ENCODE data around the gene STEAP2.

STEAP2 gene

DNA sequence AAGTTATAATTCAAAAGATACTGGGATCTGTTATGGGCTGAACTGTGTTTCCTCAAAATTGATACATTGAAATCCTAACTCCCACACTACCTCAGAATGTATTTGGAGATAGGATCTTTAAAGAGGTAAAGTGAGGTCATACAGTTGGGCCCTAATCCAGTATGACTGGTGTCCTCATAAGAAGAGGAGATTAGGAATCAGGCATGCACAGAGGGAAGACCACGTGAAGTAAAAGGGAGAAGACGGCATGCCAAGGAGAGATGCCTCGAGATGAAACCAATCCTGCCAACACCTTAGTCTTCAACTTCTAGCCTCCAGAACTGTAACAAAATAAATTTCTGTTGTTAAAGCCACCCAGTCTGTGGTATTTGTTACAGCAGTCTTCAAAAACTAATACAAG, 27.5 kb downstream of the STEAP2 start:
- no peak overlapping the region for H3K4me3 ChIP-seq (replicated peaks; ENCODE audit: low read depth, low read length)
- DNase-seq (ENCODE audit: extremely low read depth, low read depth) = no peak
- TF ChIP-seq, protein P1, sequence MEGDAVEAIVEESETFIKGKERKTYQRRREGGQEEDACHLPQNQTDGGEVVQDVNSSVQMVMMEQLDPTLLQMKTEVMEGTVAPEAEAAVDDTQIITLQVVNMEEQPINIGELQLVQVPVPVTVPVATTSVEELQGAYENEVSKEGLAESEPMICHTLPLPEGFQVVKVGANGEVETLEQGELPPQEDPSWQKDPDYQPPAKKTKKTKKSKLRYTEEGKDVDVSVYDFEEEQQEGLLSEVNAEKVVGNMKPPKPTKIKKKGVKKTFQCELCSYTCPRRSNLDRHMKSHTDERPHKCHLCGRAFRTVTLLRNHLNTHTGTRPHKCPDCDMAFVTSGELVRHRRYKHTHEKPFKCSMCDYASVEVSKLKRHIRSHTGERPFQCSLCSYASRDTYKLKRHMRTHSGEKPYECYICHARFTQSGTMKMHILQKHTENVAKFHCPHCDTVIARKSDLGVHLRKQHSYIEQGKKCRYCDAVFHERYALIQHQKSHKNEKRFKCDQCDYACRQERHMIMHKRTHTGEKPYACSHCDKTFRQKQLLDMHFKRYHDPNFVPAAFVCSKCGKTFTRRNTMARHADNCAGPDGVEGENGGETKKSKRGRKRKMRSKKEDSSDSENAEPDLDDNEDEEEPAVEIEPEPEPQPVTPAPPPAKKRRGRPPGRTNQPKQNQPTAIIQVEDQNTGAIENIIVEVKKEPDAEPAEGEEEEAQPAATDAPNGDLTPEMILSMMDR (IDR thresholded peaks at IDR 0.05; ENCODE audit: low read depth, low read length, missing control alignments) = no peak

DNA sequence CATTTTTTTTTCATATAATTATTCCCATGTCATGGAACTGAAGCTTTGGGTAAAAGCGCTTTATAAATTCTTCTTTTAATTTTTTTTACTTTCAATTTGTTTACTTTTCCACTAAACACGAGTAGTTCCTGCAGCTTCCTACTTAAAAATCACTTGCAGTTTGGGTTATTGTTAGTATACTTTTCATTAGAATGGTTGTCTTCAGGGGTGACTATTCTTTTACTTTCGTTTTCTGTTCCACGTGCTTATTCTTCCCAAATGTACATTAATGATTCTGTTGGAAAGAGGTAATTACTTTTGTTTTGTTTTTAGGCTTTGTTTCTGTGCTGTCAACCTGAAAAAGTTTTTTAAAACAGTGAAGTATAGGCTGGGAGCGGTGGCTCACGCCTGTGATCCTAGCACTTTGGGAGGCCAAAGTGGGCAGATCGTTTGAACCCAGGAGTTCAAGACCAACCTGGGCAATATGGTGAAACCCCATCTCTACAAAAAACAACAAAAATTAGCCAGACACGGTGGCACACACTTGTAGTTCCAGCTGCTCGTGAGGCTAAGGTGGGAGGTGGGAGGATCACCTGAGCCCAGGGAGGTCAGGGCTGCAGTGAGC, 28.2 kb downstream of the STEAP2 start:
- no peak overlapping the region for H3K4me3 ChIP-seq (replicated peaks; ENCODE audit: low read depth, low read length)
- DNase-seq (ENCODE audit: extremely low read depth, low read depth) = no peak
- TF ChIP-seq, protein P1 (IDR thresholded peaks at IDR 0.05; ENCODE audit: low read depth, low read length, missing control alignments) = no peak

DNA sequence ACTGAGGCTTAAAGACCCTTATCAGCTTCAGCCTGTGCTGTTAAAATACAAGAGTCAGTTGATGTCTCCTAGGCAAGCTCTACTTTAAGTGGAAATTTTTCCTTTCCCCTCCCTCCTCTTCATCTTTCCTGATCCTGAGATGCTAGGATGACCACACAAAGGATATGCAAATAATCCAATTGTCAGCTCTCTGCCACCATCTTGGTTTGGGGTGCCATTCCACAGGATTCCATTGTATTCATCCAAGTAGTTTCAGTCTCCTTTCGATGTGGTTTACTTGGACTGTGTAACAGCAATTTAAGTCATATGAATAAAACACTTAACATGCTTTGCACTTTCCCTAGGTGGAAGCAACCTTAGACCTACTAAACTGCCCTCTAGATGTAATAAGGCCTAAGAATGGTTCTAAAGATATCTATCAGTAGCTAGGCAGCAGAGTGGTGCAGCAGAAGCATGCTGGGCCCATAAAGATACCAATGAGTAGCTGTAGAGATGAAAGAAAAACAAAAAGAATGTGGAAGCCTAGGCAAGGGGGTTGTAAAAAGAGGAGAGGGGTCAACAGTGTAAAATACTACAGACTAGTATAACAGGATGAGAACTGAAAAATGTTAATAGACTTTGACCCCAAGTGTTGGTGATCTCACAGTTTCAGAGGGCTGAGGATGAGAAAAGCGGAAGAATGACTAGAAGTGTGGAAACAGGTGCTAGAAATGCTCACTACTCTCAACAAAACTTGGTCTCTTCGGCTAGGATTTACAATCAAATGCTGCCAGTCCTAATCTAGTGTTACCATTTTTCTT, 31.0 kb downstream of the STEAP2 start:
- TF ChIP-seq, protein P1 (IDR thresholded peaks at IDR 0.05; ENCODE audit: low read depth, low read length, missing control alignments) = no peak
- no peak for DNase-seq (ENCODE audit: extremely low read depth, low read depth)
- H3K4me3 ChIP-seq (replicated peaks; ENCODE audit: low read depth, low read length) = no peak overlapping the region

DNA sequence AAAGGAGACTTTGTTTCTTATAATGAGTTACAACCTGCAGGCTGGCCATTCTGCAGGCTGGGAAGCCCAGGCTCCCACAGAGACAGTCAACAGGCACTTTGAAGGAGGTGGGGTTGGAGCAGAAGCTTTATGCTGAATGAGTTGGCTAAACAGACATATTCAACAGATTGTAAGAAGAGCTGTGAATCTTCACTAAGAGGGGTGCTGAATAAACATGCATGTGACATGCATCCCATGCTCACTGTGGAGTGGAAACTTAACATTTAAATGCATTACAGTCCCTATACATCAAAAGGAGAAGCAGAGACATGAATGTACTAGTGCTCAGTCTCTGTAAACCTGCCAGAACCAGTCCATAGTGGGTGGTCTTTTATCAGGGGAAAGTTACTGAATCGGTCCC, 32.0 kb downstream of the STEAP2 start:
- H3K4me3 ChIP-seq (replicated peaks; ENCODE audit: low read depth, low read length) = no peak overlapping the region
- TF ChIP-seq, protein P1 (IDR thresholded peaks at IDR 0.05; ENCODE audit: low read depth, low read length, missing control alignments) = no peak
- DNase-seq (ENCODE audit: extremely low read depth, low read depth) = no peak

DNA sequence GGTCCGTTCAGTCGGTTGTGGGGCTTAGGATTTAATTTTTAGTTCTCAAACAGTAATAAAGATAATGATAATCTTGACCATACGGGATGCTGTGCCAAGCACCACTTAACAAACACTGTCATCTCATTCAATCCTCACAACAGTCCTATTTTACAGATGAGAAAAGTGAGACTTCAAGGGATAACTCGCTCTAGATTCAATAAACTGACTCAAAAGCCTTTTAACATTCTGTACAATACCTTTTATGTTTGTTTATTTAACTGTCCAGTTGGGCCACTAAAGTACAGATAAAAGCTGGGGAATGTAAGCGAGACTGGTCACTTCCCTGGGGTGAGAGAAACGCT, 33.0 kb downstream of the STEAP2 start:
- peak overlapping the region; percentile 62 for H3K4me3 ChIP-seq (replicated peaks; ENCODE audit: low read depth, low read length)
- DNase-seq (ENCODE audit: extremely low read depth, low read depth) = no peak
- TF ChIP-seq, protein P1 (IDR thresholded peaks at IDR 0.05; ENCODE audit: low read depth, low read length, missing control alignments) = no peak

DNA sequence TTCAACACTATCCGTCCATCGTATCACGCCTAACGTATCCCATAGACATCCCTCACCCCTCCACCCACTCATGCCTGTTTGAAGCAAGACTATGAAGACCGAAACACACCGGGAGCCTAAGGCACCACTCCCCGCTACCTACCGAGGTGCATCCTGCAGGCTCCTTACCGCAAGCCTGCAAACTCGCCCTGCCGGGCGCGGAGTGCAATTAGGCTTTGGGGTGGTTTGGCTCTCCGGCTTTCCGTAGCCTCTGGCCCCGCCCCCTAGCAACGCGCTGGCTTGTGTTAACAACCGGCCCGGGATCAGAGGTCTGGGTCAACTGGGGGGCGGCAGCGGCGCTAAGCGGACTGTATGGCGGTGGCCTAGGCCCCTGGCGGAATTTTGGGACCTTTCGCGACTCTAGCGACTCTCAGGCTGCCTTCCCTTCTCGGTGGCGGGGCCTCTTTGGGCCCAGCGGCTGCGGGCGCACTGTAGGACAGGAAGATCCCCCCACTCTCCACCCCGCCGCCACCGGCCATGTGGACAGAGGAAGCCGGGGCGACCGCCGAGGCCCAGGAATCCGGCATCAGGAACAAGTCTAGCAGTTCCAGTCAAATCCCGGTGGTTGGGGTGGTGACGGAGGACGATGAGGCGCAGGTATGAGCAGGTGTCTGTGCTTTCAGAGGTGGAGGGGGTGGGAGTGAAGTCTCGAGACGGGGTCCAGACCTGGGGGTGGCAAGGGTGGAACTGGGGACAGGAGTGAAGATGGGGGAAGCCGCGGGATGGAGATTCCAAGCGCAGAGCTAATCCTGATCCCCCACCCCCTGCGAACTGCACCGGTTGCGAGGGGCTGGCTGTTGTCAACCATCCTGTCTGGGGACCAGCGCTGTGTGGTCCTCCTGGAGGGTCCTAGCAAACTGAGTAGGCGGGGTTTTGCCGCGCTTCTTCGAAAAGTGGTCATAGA, 33.6 kb downstream of the STEAP2 start, which contains the start of gene CFAP69:
Gene CFAP69, plus strand, starts transcription at position 266 of the 943 bp plus-strand sequence. Its CDS starts 251 bp downstream, at position 517.
- peak; percentile 47 for DNase-seq (ENCODE audit: extremely low read depth, low read depth)
- TF ChIP-seq, protein P1 (IDR thresholded peaks at IDR 0.05; ENCODE audit: low read depth, low read length, missing control alignments) = peak; percentile 7
- peak within 1 kb of the TSS; percentile 62 for H3K4me3 ChIP-seq (replicated peaks; ENCODE audit: low read depth, low read length)
